Measurements from ENCODE around the gene HPD.

DNA sequence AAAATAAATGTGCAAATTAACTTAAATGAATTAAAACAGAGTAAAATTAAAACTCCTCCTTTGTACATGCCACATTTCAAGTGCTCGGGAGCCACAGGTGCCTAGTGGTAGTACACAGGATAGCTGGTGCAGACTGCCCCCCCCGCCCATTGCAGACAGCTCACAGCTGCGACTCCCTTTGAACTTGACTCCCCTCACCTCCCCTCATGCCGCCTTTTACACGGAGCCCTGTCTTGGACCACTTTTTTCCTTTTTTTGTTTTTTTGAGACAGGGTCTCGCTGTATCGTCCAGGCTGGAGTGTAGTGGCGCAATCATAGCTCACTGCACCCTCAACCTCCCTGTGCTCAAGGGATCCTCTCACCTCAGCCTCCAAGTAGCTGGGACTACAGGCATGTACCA lies 43.4 kb downstream of the HPD start:
- TF ChIP-seq, protein P1, sequence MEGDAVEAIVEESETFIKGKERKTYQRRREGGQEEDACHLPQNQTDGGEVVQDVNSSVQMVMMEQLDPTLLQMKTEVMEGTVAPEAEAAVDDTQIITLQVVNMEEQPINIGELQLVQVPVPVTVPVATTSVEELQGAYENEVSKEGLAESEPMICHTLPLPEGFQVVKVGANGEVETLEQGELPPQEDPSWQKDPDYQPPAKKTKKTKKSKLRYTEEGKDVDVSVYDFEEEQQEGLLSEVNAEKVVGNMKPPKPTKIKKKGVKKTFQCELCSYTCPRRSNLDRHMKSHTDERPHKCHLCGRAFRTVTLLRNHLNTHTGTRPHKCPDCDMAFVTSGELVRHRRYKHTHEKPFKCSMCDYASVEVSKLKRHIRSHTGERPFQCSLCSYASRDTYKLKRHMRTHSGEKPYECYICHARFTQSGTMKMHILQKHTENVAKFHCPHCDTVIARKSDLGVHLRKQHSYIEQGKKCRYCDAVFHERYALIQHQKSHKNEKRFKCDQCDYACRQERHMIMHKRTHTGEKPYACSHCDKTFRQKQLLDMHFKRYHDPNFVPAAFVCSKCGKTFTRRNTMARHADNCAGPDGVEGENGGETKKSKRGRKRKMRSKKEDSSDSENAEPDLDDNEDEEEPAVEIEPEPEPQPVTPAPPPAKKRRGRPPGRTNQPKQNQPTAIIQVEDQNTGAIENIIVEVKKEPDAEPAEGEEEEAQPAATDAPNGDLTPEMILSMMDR (IDR thresholded peaks at IDR 0.05), result no peak
- TF ChIP-seq POLR2AphosphoS5 (IDR thresholded peaks at IDR 0.05; ENCODE audit: low read depth, low read length) (no peak), TCF7L2 (IDR thresholded peaks at IDR 0.05; ENCODE audit: low read depth, low read length) (no peak)
- TF ChIP-seq, protein P2, sequence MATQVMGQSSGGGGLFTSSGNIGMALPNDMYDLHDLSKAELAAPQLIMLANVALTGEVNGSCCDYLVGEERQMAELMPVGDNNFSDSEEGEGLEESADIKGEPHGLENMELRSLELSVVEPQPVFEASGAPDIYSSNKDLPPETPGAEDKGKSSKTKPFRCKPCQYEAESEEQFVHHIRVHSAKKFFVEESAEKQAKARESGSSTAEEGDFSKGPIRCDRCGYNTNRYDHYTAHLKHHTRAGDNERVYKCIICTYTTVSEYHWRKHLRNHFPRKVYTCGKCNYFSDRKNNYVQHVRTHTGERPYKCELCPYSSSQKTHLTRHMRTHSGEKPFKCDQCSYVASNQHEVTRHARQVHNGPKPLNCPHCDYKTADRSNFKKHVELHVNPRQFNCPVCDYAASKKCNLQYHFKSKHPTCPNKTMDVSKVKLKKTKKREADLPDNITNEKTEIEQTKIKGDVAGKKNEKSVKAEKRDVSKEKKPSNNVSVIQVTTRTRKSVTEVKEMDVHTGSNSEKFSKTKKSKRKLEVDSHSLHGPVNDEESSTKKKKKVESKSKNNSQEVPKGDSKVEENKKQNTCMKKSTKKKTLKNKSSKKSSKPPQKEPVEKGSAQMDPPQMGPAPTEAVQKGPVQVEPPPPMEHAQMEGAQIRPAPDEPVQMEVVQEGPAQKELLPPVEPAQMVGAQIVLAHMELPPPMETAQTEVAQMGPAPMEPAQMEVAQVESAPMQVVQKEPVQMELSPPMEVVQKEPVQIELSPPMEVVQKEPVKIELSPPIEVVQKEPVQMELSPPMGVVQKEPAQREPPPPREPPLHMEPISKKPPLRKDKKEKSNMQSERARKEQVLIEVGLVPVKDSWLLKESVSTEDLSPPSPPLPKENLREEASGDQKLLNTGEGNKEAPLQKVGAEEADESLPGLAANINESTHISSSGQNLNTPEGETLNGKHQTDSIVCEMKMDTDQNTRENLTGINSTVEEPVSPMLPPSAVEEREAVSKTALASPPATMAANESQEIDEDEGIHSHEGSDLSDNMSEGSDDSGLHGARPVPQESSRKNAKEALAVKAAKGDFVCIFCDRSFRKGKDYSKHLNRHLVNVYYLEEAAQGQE (IDR thresholded peaks at IDR 0.05; ENCODE audit: insufficient read depth in 1 of 2, low read depth in 2 of 2, low read length in 1 of 2), result no peak

Data from Panc1 (cell line).